Activated naive CD4-positive, alpha-beta T cell treated with anti-CD3 and anti-CD28 coated beads, Interleukin-2, amount 50 U/mL, for 24 hours (primary cell): ENCODE data around the gene PHGDH.

Source experiments
- H3K27ac Mint-ChIP-seq: one replicate; pipeline ENCODE4 v1.8.0; 2021; ENCODE audit warnings: mild to moderate bottlenecking, mixed read lengths
- H3K27me3 Mint-ChIP-seq: one replicate; pipeline ENCODE4 v1.8.0; 2021; ENCODE audit warnings: mixed read lengths
- H3K36me3 Mint-ChIP-seq: one replicate; pipeline ENCODE4 v1.8.0; 2021; ENCODE audit warnings: mixed read lengths
- H3K4me1 Mint-ChIP-seq: one replicate; pipeline ENCODE4 v1.8.0; 2021; ENCODE audit warnings: mixed read lengths
- H3K4me3 Mint-ChIP-seq: one replicate; pipeline ENCODE4 v1.8.0; 2021; ENCODE audit warnings: mild to moderate bottlenecking, mixed read lengths
- H3K9me3 Mint-ChIP-seq: one replicate; pipeline ENCODE4 v1.8.0; 2021; ENCODE audit warnings: mixed read lengths

PHGDH gene

DNA sequence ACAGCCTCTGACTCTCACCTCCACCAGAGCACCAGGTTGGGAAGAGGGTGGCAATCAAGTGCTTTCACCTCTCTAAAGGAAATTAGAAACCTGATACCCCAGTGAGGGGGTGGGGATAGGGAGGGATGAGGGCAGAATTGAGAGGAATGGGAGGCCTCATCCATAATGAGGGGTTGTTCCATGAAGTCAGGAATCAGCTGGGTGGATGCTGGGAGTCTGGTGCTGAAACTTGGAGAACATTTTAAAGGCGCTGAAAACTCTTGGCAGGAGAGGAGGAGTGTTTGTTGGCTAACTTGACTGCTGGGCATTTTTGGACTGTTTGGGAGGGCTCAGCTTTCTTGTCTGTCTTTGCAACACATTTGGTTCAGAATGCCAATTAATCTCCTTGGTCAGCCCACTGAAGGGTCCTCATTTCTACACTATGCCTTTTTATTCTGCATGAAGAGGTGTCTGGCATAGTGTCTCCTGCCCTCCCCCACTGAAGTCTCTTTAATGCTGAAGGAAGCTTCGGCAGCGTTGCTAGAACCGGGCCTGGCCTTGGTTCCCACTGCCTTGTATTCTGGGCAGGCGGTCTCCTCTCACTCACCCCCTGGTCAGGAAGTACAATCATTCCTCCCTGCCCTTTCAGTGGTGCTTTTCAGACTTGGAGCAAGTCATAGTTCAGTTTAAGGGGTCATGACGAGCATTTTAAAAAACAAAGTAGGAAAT is 2.2 kb downstream of the PHGDH start:
- Mint-ChIP-seq H3K36me3 (peaks cover 3% of the 10 kb centered on the region), H3K4me3 (peak overlapping the region; percentile 95), H3K9me3 (no peaks in the 10 kb centered on the region), H3K27ac (peak overlapping the region; percentile 36), H3K4me1 (peaks cover 36% of the 10 kb centered on the region), H3K27me3 (peaks cover 15% of the 10 kb centered on the region)

DNA sequence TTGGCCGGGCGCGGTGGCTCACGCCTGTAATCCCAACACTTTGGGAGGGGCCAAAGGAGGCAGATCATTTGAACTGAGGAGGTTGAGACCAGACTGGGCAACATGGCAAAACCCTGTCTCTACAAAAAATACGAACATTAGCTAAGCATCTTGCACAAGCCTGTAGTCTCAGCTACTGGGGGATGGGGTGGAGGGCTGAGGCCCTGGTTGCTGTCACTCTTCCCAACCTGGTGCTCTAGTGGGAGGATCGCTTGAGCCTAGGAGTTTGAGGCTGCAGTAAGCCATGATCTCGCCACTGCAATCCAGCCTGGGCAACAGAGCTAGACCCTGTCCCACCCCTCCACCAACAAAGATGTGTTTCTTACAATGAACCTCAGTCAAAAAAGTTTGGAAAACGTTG is 2.8 kb downstream of the PHGDH start:
- no peaks in the 10 kb centered on the region for H3K9me3 Mint-ChIP-seq
- H3K27ac Mint-ChIP-seq: no peak overlapping the region
- peak overlapping the region; percentile 95 for H3K4me3 Mint-ChIP-seq
- peaks cover 15% of the 10 kb centered on the region for H3K27me3 Mint-ChIP-seq
- H3K4me1 Mint-ChIP-seq: peaks cover 36% of the 10 kb centered on the region
- peaks cover 3% of the 10 kb centered on the region for H3K36me3 Mint-ChIP-seq

DNA sequence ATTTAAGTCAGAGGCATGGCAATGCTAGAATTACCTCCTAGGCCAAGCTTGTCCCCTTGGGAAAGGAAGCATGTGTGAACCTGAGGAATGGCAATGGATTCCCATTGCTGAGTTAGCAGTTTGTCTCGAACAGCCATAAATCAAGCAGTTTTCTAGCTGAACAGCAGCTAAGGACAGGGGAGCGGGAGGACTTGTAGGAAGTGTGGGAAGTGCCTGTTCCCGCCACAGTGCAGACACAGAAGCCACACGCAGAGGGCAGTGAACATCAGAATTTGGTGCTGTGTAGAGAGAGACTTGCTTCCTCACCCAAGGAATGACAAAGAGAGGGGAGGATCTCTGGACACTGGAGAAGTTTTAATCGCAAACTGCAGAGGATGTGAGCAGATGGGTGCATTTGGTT is 3.8 kb downstream of the PHGDH start:
- no peak overlapping the region for H3K4me3 Mint-ChIP-seq
- H3K27ac Mint-ChIP-seq: no peak overlapping the region
- H3K36me3 Mint-ChIP-seq: peaks cover 3% of the 10 kb centered on the region
- peaks cover 36% of the 10 kb centered on the region for H3K4me1 Mint-ChIP-seq
- peaks cover 9% of the 10 kb centered on the region for H3K27me3 Mint-ChIP-seq
- H3K9me3 Mint-ChIP-seq: no peaks in the 10 kb centered on the region

DNA sequence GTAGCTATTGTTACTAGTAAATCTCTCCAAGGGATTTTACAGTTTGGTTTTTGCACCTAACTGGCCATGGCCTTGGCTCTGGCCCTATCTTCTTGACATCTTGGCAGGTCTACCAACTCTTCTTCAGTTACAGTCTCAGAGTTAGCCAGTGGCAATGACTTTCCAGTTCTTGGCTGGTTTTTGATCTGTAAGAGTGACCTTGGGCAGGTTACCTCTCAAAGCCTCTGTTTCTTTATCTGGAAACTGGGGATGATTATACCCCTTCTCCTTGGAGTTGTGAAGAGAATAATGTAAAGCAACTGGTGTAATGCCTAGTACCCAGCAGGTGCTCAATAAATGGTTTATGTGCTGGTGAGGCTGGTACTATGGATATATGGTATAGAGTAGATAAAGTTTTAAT is 6.7 kb downstream of the PHGDH start:
- Mint-ChIP-seq H3K27ac (no peak overlapping the region), H3K36me3 (peaks cover 9% of the 10 kb centered on the region), H3K27me3 (no peaks in the 10 kb centered on the region)

DNA sequence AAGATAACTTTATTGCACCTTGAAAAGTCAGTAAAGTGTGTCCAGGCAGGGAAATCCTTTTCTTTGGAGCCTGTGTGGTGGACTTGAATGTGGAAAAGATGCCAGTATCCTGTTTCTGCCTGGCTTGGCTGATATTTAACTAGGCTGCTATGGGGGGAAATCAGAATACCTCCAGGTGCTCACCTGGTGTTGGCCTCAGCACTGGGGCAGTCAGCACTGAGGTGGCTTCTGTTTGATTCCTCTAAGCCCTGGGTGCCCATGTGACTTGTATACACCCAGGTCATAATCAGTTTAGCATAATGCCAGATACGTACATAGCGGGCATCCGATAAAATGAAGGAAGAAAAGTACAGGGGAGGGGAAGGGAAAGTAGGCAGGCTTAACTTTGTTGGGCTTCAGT is 7.2 kb downstream of the PHGDH start:
- Mint-ChIP-seq H3K27me3 (no peaks in the 10 kb centered on the region), H3K9me3 (no peaks in the 10 kb centered on the region), H3K36me3 (peaks cover 9% of the 10 kb centered on the region), H3K27ac (no peak overlapping the region), H3K4me1 (peaks cover 16% of the 10 kb centered on the region), H3K4me3 (no peak overlapping the region)

More for the DNA sequence above, 6.7 kb downstream of the PHGDH start:
- peaks cover 20% of the 10 kb centered on the region for H3K4me1 Mint-ChIP-seq
- no peaks in the 10 kb centered on the region for H3K9me3 Mint-ChIP-seq
- H3K4me3 Mint-ChIP-seq: no peak overlapping the region

DNA sequence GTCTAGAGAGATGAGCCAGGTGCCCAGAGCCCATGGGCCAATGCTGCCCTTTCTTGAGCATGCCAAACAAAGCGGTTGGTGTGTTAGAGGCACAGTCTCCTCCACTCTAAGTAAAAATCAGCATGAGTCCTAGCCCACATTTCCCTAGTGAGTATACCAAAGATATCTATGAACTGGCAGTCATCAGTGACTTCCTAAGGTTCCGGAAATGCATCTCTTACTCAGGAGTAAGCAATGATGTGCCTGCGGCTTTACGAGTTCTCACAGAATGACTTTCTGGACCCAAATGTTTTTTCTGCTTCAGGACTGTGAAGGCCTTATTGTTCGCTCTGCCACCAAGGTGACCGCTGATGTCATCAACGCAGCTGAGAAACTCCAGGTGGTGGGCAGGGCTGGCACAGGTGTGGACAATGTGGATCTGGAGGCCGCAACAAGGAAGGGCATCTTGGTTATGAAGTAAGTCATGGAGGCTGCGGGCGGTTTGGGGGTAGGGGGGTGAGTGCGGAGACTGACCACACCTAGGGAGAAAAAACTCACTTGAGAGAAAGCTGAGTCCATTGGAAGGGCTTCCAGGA is 9.2 kb downstream of the PHGDH start:
- H3K4me1 Mint-ChIP-seq: peaks cover 7% of the 10 kb centered on the region
- no peaks in the 10 kb centered on the region for H3K27me3 Mint-ChIP-seq
- peaks cover 11% of the 10 kb centered on the region for H3K36me3 Mint-ChIP-seq
- no peaks in the 10 kb centered on the region for H3K9me3 Mint-ChIP-seq
- H3K27ac Mint-ChIP-seq: no peak overlapping the region
- no peak overlapping the region for H3K4me3 Mint-ChIP-seq

DNA sequence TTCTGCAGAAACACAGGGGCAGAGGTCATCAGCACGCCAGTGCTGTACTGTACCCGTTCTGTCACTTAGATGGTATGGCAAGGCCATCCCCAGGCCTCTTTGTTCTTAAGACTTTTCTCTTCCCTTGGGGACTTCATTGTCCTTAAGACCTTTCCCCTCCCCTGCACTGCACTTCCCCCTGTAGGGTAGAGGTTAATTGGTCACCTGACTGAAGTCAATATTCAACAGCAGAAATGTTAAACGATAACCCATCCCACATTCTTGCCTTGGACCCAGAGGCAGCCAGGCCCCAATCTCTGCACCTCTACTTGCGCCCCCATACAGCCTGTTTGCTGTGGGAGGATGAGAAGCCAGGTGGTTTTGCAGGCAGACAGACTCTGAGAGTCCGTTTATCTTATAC is 10.2 kb downstream of the PHGDH start:
- H3K27me3 Mint-ChIP-seq: no peaks in the 10 kb centered on the region
- H3K4me3 Mint-ChIP-seq: no peak overlapping the region
- H3K4me1 Mint-ChIP-seq: peaks cover 3% of the 10 kb centered on the region
- no peaks in the 10 kb centered on the region for H3K9me3 Mint-ChIP-seq
- H3K36me3 Mint-ChIP-seq: peaks cover 11% of the 10 kb centered on the region
- no peak overlapping the region for H3K27ac Mint-ChIP-seq

DNA sequence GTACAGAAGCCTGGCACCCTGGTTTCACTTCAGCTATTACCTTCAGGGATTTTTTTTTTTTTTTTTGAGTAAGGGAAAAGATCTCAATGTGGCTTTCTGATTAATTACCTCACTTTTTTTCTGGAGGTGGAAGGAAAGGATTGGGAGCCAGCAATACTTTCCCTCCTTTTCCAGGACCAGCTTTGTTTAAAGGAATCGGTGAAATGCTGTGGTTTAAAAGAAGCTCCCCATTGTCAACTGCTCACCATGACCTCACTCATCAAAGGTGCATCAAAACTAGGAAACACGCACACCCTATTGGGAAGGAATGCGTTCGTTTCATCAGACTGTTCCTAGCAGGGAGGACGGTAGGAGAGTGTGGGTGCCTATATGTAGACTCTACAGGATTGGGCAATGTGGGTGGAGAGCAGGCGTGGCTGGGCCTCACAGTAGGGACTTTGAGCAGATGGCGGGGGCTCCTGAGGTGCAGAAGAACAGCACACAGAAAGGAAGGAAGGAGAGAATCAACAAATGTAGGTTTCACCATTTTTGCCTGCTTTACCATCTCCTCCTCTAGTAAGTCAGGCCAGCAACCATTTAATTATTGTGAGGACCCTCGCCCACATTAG is 13.0 kb downstream of the PHGDH start:
- H3K27me3 Mint-ChIP-seq: no peaks in the 10 kb centered on the region
- H3K27ac Mint-ChIP-seq: no peak overlapping the region
- peaks cover 3% of the 10 kb centered on the region for H3K4me1 Mint-ChIP-seq
- H3K4me3 Mint-ChIP-seq: no peak overlapping the region
- H3K9me3 Mint-ChIP-seq: no peaks in the 10 kb centered on the region
- H3K36me3 Mint-ChIP-seq: peaks cover 14% of the 10 kb centered on the region

DNA sequence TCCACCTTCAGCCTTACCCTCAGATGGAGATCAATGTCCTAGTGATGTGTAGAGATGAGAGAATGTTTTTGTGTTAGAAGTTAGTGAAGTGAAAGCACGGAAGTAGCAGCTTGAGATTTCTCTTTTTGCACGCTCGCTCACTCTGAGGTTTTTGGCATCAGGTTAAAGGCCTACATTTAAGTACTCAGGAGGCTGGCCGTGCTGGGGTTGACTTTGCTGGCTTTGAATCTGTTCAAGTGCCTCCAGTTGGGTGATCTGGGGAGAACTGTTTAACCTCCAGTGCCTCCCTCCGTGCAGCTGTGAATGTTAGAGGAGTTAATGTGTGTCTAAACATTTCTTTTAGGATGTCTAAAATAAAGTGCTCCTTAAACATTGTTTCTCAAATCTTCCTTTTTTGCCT is 13.9 kb downstream of the PHGDH start:
- peaks cover 3% of the 10 kb centered on the region for H3K4me1 Mint-ChIP-seq
- peaks cover 17% of the 10 kb centered on the region for H3K36me3 Mint-ChIP-seq
- H3K27me3 Mint-ChIP-seq: no peaks in the 10 kb centered on the region
- no peaks in the 10 kb centered on the region for H3K9me3 Mint-ChIP-seq
- H3K27ac Mint-ChIP-seq: peak overlapping the region; percentile 63
- H3K4me3 Mint-ChIP-seq: no peak overlapping the region

DNA sequence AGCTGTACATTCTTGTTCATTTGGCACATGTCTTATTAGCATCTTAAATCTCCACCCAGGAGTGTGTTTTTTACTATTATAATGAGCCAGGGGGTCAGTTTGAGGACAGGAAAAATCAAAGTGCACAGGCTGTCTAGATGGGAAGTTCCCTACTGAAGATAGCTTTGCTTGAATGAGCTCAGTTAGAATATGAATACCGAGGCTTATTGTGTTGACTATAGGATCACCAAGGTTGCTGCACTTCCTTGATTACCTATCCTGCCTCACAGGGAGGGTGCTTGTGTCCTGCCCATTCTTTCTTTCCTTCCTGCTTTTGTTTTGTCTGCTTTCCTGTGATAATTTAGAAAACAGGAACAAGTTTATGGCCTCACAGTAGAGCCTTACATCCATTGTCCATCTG is 16.3 kb downstream of the PHGDH start:
- Mint-ChIP-seq H3K4me1 (peaks cover 3% of the 10 kb centered on the region), H3K27ac (no peak overlapping the region), H3K27me3 (no peaks in the 10 kb centered on the region), H3K9me3 (no peaks in the 10 kb centered on the region), H3K4me3 (no peak overlapping the region), H3K36me3 (peaks cover 13% of the 10 kb centered on the region)

DNA sequence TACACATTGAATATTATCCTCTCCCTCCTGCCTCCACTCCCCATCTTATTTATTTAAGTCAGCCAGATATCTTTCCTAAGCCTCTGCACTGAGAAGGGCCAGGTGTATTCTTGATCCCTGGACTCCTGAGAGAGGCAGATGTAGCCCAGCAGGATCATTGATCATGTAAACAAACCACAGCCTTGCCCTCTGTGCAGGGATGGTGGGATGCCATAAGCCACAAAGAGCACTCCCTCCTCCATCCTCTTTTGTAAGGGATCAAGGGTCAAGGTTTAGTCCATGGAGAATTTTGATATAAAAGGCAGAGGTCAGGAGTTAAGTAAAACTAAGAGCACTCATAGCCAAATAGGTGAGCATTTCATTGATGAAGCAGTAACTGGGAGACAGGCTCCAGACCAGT is 17.3 kb downstream of the PHGDH start:
- peaks cover 11% of the 10 kb centered on the region for H3K36me3 Mint-ChIP-seq
- no peak overlapping the region for H3K27ac Mint-ChIP-seq

DNA sequence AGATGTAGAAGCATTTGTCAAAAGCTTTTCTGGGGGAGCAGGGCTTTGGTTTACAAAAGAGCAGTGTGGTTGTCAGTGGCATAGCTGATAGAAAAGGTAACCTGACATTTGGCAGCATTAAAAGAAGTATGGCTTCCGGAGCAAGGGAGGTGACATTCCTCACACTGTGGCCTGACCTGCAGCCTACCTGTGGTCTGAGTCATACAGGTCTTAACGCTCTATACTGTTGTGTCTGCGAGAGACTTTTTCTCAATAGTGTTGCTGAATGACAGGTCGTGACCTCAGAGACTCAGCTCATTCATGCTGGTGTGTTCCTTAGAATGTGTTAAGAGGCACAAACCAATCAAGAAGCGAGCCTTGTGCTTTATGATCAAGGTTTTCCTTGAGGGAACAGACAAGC is 19.3 kb downstream of the PHGDH start:
- H3K9me3 Mint-ChIP-seq: no peaks in the 10 kb centered on the region
- H3K4me3 Mint-ChIP-seq: no peak overlapping the region
- peaks cover 14% of the 10 kb centered on the region for H3K36me3 Mint-ChIP-seq
- no peaks in the 10 kb centered on the region for H3K27me3 Mint-ChIP-seq
- H3K4me1 Mint-ChIP-seq: no peaks in the 10 kb centered on the region
- no peak overlapping the region for H3K27ac Mint-ChIP-seq

More for the DNA sequence above, 17.3 kb downstream of the PHGDH start:
- Mint-ChIP-seq H3K4me3 (no peak overlapping the region), H3K27me3 (no peaks in the 10 kb centered on the region), H3K4me1 (peaks cover 3% of the 10 kb centered on the region), H3K9me3 (no peaks in the 10 kb centered on the region)

DNA sequence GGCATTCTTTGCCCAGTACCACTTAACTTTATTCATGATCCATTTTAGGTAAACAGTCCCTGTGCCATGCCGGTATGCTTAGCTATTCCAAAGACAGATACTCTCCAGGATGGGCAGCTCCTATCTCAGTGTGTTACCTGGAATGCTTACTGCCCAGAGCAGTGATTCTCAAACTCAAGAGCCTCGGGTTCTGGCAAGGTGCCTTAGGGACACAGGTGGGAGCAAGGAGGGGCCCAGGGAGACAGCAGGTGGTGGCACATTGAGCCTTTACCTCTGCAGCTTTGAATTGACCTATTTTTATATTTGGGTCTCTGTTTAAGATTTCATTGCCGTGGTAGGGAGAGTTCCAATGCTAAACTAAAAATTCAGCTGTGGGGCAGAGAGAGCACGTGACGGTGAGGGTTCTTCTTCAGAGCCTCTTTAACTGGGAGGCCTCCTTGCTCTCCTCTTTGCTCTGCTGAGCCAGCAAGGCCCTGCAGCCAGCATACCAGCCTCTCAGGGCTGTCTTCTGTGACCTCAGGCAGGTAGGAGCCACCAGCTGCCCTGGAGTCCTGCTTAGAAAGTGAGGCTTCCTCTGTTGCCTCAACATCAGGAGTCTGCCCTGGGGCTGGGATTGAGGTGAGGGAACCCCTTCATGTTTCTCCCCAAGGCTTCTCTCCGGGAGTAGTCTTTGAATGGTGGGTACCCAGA is 20.2 kb downstream of the PHGDH start:
- no peaks in the 10 kb centered on the region for H3K4me1 Mint-ChIP-seq
- no peak overlapping the region for H3K4me3 Mint-ChIP-seq
- H3K27me3 Mint-ChIP-seq: no peaks in the 10 kb centered on the region
- H3K36me3 Mint-ChIP-seq: peaks cover 15% of the 10 kb centered on the region
- no peaks in the 10 kb centered on the region for H3K9me3 Mint-ChIP-seq
- H3K27ac Mint-ChIP-seq: no peak overlapping the region

DNA sequence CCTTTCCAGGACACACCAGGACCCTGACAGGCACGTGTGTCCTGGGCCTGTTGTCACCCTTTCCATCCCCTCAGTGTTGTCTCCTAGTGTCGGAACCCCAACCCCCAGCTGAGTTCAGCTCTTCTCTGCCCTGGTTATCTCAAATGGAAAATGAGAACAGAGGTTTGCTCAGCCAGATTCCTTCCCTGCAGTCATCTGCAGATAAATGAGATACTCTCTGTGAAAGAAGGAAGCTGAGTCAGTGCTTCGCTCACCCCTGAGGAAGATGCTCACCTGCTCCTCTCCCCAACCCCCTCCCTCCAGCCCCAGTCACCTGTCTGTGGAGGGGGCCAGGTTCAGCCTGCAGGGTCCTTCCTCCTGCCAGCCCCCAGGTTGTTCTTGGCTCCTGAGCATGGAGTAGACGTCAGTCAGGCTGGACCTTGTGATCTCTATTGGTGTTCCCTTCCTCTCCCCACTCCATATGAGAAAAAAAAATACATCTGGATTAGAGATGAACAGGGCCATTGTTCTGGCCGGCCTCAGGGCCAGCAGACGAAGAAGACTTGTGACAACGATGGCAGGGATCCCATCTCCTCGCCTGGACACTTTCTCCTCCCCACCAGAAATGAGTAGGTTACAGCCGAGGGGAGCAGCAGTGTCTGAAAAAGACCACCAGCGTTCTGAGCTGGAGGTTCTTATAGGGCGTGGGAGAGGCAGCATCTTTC is 20.9 kb downstream of the PHGDH start:
- Mint-ChIP-seq H3K9me3 (no peaks in the 10 kb centered on the region), H3K4me3 (no peak overlapping the region), H3K27me3 (no peaks in the 10 kb centered on the region), H3K4me1 (no peaks in the 10 kb centered on the region), H3K36me3 (peaks cover 13% of the 10 kb centered on the region), H3K27ac (no peak overlapping the region)

DNA sequence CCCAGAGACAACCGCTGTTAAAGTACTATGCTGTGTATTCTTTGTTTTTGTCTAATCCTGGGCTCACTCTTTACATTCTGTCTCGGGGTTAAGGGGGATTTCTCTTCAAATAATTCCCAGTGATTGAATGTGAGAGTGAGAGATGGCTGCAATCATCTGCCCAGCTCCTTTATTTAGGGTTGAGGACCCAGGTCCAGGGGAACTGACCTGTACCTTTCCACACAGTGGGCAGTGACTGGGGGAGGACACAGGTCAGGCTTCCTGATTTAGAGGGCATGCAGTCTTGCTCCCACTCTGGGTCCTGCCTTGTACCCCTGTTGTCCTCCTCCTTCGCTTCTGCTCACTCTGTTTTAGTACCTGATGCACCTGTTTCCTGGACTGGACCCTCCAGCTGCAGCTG is 22.0 kb downstream of the PHGDH start:
- no peaks in the 10 kb centered on the region for H3K27me3 Mint-ChIP-seq
- no peak overlapping the region for H3K27ac Mint-ChIP-seq
- no peaks in the 10 kb centered on the region for H3K9me3 Mint-ChIP-seq
- no peak overlapping the region for H3K4me3 Mint-ChIP-seq
- H3K36me3 Mint-ChIP-seq: peaks cover 9% of the 10 kb centered on the region
- H3K4me1 Mint-ChIP-seq: no peaks in the 10 kb centered on the region
